ENCODE results near the gene SHMT2.

SHMT2 gene

DNA sequence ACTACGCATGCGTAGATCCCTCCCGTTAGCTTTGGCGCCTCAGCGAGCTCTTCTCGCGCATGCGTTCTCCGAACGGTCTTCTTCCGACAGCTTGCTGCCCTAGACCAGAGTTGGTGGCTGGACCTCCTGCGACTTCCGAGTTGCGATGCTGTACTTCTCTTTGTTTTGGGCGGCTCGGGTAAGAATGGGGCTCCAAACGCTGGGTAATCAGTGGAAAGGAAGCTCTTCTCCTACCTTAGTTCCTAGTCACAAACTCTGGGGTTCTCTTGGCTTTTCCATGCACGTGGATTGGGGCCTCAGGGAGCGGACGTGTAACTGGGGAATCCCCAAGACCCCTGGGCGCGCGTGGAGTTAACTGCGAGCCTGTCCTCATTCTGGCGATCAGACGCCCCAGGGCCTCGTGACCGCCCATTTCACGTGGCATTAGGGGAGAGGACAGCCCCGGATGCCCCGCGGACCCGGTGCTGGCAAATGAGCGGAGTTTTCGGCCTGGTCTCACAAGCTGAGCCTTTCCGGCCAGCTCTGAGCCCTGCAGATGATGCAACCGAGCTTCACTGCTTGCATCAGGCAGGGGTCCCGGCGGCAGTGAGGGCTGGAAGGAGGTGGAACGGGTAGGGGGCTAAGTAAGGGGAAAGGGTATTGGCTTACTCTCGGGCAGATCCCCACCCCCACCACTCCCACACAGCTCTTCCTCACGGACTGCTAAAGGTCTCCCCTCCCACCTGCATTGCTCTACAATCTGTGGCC lies at the start of gene SHMT2:
Gene SHMT2, plus strand, starts transcription at position 78 of the 747 bp plus-strand sequence. Its CDS starts 68 bp downstream, at position 146.
- peak; percentile 97 for DNase-seq (ENCODE audit: low read depth)

DNA sequence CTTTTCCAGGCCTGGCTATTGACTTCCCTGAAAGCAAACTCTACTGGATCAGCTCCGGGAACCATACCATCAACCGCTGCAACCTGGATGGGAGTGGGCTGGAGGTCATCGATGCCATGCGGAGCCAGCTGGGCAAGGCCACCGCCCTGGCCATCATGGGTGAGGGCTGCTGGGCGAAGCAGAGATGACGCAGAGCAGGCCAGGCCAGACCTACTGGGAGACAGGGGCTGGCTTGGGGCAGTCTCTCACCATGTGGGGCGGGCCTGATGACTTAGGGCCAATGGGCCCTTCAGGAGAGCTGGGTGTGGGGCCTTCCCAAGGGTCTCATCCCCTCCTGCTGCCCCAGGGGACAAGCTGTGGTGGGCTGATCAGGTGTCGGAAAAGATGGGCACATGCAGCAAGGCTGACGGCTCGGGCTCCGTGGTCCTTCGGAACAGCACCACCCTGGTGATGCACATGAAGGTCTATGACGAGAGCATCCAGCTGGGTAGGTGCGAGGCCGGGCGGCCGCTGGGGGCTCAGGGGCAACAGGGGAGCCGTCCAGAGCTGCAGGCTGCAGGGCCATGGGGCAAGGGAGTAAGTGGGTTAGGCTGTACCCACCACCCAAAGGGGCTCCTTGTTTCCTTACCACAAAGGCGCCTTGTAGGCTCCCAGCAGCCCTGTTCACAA lies 49.1 kb upstream of the SHMT2 start:
- DNase-seq (ENCODE audit: low read depth): no peak

GRCh38 chr12:57181072-57181471 lies 48.4 kb upstream of the SHMT2 start:
- no peak for DNase-seq (ENCODE audit: low read depth)

- no peak for DNase-seq (ENCODE audit: low read depth)
Observed at GRCh38 chr12:57181561-57182155, 47.9 kb upstream of the SHMT2 start.

DNA sequence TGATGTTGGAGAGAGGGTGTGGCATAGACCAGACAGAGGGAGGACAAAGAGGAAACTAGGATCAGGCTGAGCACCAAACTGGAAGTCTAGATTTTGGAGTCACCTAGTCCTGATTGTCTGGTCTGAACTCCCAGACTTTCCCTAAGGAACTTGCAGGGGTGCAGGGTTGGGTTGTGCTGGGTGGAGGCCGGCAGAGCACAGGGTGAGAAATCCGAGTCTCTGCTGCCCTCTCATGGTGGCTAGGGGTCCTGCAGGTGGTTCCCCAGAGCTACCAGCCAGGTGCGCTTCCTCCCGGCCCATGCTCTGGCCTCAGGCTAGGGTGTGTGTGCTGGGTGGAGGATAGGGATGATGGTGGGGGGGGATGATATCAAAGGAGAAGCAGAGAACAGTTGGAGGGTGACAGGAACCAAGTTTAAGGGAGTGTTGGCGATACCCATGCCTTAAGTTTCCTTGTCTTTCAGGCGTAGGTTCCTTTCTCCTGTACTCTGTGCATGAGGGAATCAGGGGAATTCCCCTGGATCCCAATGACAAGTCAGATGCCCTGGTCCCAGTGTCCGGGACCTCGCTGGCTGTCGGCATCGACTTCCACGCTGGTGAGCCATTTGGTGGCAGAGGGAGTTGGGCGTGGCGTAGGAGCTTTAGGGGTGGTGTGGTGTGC lies 46.5 kb upstream of the SHMT2 start:
- DNase-seq (ENCODE audit: low read depth): peak; percentile 77

- no peak for DNase-seq (ENCODE audit: low read depth)
Observed at GRCh38 chr12:57183939-57184725, 45.4 kb upstream of the SHMT2 start.

- DNase-seq (ENCODE audit: low read depth): no peak
Observed at GRCh38 chr12:57185403-57185802, 44.1 kb upstream of the SHMT2 start.

DNA sequence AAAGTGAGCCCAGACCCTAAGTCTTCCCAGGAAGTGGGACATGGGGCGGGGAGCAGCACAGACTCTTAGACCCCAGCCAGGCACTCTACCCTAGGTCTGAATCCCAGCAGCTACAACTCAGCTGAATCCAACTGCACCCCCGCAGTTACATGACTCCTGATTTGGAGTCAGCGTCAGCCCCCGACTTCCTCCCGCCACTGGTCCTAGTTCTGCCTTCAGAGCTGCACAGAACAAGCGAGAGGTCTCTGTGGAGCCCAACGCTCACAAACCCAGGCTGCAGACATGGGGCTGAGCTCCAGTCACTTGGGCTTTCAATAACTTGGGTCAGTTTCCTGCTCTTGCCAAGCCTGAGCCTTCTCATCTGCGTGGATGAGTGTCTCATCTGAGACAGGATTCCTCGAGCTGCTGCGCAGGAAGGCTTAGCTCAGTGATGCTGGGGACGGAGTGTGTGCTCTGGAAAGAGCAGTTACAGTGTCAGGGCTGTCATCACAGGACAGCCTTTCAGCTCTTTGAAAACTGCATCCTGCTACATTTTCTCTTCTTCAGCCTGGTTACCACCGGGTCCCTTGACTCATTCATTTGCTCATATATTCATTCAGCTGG lies 43.5 kb upstream of the SHMT2 start:
- no peak for DNase-seq (ENCODE audit: low read depth)

DNA sequence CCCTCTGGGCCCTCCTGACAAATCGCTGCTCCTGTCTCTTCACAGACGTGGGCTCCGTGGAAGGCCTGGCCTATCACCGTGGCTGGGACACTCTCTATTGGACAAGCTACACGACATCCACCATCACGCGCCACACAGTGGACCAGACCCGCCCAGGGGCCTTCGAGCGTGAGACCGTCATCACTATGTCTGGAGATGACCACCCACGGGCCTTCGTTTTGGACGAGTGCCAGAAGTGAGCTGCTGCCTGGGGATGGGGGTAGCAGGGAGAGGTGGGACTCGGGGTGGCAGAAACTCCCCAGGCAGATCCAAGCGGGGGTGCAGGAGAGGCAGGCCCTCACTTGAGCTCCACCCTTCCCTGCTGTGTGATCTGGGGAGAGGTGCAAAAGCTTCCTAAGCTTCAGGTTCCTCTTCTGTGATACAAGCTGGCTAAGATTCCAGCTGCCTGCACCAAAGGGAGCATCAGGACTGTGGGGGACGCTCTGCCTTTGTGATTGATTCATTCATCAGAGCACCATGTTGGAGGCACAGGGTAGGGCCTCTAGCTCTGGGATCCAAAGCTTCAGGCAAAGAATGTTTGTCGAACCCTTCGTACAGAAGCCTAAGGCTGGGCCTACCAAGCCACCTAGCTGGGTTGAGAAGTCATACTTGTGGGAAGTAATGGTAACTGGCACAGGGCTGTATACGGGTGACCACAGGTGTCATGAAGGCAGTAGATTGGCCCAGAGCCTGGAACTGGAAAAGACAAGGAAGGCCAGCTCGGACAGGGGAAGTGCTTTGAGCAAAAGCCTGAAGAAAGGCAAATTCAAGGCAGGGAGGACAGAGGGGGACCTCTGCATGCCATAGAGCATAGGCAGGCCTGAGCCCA lies 42.1 kb upstream of the SHMT2 start:
- DNase-seq (ENCODE audit: low read depth): no peak

- no peak for DNase-seq (ENCODE audit: low read depth)
Observed at GRCh38 chr12:57188090-57188425, 41.5 kb upstream of the SHMT2 start.

GRCh38 chr12:57190037-57190436 lies 39.5 kb upstream of the SHMT2 start:
- DNase-seq (ENCODE audit: low read depth): no peak

- DNase-seq (ENCODE audit: low read depth): no peak
Observed at GRCh38 chr12:57190821-57191220, 38.7 kb upstream of the SHMT2 start.

- no peak for DNase-seq (ENCODE audit: low read depth)
Observed at GRCh38 chr12:57191410-57191809, 38.1 kb upstream of the SHMT2 start.

GRCh38 chr12:57192920-57193319 lies 36.6 kb upstream of the SHMT2 start:
- no peak for DNase-seq (ENCODE audit: low read depth)

DNA sequence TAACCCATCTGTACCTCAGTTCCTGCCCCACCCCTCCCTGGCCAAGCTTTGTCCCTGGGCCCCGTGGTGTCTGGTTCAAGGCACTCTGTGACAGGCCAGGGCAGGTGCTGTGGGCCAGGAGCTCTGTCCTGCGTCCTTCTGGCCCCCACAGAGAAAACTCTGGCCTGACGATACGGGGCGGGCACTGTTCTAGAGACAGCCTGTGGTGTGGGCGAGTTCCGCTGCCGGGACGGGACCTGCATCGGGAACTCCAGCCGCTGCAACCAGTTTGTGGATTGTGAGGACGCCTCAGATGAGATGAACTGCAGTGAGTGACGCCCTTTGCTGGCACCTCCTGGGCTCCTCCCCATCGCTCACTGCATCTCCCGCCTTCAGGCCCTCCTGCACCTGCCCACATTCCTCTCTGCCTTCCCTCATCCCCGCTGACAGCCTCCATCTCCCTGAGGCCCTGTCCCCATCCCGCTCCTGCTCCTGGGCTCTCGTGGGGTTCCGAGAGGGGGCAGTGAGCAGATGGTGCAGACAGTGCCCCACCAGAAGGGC lies 35.7 kb upstream of the SHMT2 start:
- DNase-seq (ENCODE audit: low read depth): no peak

DNA sequence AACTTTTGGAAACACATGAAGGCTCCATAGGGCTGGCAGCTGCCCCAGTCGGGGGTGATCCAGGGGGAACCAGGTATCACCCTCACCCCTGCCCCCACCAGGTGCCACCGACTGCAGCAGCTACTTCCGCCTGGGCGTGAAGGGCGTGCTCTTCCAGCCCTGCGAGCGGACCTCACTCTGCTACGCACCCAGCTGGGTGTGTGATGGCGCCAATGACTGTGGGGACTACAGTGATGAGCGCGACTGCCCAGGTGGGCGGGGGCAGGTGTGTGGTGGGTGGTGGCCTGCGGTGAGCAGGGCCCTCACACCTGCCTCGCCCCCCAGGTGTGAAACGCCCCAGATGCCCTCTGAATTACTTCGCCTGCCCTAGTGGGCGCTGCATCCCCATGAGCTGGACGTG lies 35.3 kb upstream of the SHMT2 start:
- DNase-seq (ENCODE audit: low read depth): no peak

DNA sequence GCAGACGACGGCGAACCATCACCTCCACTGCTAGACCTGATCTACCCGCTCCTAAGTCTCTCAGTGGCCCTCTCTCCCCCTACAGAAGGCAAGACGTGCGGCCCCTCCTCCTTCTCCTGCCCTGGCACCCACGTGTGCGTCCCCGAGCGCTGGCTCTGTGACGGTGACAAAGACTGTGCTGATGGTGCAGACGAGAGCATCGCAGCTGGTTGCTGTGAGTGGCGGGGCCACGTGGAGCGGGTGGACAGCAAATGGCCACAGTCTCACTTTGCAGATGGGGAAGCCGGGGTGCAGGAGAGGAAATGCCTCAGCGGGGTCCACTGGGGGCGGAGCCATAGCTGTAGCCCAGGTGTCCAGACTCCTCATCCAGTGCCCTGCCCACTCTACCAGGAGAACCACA lies 34.3 kb upstream of the SHMT2 start:
- DNase-seq (ENCODE audit: low read depth): no peak

DNA sequence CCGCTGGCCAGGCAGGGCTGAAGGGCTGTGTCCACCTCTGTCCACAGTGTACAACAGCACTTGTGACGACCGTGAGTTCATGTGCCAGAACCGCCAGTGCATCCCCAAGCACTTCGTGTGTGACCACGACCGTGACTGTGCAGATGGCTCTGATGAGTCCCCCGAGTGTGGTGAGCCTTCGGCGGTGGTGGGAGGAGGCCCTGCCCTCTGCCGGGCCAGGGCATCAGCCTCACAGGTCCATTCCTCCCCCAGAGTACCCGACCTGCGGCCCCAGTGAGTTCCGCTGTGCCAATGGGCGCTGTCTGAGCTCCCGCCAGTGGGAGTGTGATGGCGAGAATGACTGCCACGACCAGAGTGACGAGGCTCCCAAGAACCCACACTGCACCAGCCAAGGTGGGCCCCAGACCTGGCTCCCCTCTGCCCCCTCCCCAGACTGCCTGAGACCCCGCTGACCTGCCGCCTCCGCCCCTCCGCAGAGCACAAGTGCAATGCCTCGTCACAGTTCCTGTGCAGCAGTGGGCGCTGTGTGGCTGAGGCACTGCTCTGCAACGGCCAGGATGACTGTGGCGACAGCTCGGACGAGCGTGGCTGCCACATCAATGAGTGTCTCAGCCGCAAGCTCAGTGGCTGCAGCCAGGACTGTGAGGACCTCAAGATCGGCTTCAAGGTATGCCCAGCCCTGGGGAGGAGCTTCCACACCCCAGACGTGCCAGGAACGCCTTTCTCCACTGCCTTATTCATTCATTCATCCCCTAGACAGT lies 33.7 kb upstream of the SHMT2 start:
- DNase-seq (ENCODE audit: low read depth): no peak

DNA sequence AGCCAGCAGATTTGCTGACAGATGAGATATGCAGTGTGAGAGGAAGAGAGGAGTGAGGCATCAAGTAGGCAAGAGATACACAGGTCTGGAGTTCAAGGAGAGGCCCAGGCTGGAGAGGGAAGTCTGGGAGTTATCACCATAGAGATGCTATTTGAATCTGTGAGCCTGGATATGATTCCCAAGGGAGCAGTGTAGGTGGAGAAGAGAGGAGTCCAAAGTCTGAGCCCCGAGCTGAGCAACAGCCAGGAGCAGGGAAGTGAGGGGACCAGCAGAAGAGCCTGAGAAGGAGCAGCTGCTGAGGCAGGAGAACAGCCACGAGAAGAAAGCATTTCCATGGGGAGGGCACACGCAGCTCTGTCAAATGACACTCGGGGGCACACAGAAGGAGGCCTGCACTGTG lies 33.1 kb upstream of the SHMT2 start:
- DNase-seq (ENCODE audit: low read depth): no peak

DNA sequence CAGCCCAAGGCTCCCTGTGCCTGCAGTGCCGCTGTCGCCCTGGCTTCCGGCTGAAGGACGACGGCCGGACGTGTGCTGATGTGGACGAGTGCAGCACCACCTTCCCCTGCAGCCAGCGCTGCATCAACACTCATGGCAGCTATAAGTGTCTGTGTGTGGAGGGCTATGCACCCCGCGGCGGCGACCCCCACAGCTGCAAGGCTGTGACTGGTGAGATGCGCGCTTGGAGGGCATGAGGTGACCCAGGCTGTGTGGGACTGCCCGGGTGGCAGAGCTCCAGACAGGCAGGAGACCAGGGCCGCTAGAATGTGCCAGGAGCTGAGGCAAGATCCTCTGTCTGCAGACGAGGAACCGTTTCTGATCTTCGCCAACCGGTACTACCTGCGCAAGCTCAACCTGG lies 32.6 kb upstream of the SHMT2 start:
- no peak for DNase-seq (ENCODE audit: low read depth)

All from ELR (cell line).